ENCODE data around the gene MCM9. TPM values are rescaled to one million over a fixed set of nuclear protein-coding genes. Genes with fewer than 3 reads are reported as not detected.

The MCM9 gene
- total RNA-seq, 4 donors from 2014 or later = 17.3 to 38.8 (median 23.0) TPM

DNA sequence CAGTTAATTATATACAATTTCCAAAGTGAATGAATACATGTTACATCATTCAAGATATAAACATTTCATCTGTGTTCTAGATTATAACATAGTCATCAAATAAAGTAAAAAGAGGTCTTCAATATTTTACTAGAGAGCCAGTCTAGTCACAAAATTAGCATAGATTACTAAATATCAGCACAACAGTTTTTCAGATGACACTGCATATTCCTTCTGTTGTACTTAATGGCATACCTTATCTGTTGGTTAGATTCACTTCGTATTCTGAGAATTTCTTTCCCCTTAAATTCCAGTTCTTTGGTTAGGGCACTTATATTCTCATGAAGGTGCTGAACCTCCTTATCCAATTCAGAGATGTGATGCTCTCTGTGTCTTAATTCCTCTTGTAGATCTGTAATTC is 39.8 kb upstream of the MCM9 start:
- TF ChIP-seq, protein P1, sequence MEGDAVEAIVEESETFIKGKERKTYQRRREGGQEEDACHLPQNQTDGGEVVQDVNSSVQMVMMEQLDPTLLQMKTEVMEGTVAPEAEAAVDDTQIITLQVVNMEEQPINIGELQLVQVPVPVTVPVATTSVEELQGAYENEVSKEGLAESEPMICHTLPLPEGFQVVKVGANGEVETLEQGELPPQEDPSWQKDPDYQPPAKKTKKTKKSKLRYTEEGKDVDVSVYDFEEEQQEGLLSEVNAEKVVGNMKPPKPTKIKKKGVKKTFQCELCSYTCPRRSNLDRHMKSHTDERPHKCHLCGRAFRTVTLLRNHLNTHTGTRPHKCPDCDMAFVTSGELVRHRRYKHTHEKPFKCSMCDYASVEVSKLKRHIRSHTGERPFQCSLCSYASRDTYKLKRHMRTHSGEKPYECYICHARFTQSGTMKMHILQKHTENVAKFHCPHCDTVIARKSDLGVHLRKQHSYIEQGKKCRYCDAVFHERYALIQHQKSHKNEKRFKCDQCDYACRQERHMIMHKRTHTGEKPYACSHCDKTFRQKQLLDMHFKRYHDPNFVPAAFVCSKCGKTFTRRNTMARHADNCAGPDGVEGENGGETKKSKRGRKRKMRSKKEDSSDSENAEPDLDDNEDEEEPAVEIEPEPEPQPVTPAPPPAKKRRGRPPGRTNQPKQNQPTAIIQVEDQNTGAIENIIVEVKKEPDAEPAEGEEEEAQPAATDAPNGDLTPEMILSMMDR (IDR thresholded peaks at IDR 0.05) = no peak
- TF ChIP-seq POLR2A (IDR thresholded peaks at IDR 0.05) = no peak
- DNase-seq = no peak

DNA sequence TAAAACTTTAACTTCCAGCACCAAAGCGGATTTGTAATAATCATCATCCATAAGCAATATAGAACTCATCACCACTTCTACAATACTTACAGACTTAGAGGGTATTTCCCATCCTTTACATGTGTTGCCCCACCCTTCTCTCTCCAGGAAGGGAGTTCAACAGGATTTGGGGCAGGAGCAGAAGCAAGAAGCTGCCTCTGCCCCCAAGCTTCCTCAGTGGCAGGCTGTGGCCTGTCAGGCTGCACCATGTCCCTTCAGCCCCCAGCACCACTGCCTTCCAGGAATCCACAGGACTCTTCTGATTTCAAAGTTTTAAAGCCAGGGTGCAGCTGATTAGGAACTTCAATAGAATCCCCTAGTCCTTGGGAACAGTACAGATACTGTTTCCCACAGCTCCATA is 36.7 kb upstream of the MCM9 start:
- Histone ChIP-seq H3K27ac (no peak overlapping the region), H3K4me1 (no peaks in the 10 kb centered on the region), H3K27me3 (no peaks in the 10 kb centered on the region), H3K36me3 (no peaks in the 10 kb centered on the region), H3K9me3 (no peaks in the 10 kb centered on the region), H3K4me3 (no peak overlapping the region)
- DNase-seq = no peak
- TF ChIP-seq, protein P1 (IDR thresholded peaks at IDR 0.05) = no peak
- no peak for TF ChIP-seq POLR2A (IDR thresholded peaks at IDR 0.05)

More for the DNA sequence above, 39.8 kb upstream of the MCM9 start:
- Histone ChIP-seq H3K27ac (no peak overlapping the region), H3K4me1 (no peaks in the 10 kb centered on the region), H3K36me3 (no peaks in the 10 kb centered on the region), H3K9me3 (no peaks in the 10 kb centered on the region), H3K27me3 (no peaks in the 10 kb centered on the region), H3K4me3 (no peak overlapping the region)

DNA sequence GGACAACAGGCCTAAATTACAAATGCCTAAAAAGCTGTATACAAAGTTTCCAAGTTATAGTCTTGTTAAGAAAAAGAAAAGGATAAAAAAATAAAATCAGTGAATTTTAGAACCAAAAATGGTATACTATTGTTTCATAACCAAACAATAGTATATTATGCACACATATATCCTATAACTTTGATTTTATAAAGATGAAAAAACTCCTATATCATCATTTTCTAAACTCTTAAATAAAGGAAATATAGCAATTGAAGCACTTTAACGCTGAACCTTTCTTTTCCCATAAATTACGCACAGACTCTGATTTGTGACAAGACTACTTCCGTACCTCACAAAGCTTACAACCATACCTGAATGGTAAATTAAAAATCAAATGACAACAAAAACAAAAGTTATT is 35.9 kb upstream of the MCM9 start:
- H3K4me1 ChIP-seq = no peaks in the 10 kb centered on the region
- H3K27ac ChIP-seq = no peak overlapping the region
- no peak for DNase-seq
- no peaks in the 10 kb centered on the region for H3K36me3 ChIP-seq
- TF ChIP-seq, protein P1 (IDR thresholded peaks at IDR 0.05) = no peak
- TF ChIP-seq POLR2A (IDR thresholded peaks at IDR 0.05) = no peak
- no peaks in the 10 kb centered on the region for H3K27me3 ChIP-seq
- no peak overlapping the region for H3K4me3 ChIP-seq
- H3K9me3 ChIP-seq = no peaks in the 10 kb centered on the region

DNA sequence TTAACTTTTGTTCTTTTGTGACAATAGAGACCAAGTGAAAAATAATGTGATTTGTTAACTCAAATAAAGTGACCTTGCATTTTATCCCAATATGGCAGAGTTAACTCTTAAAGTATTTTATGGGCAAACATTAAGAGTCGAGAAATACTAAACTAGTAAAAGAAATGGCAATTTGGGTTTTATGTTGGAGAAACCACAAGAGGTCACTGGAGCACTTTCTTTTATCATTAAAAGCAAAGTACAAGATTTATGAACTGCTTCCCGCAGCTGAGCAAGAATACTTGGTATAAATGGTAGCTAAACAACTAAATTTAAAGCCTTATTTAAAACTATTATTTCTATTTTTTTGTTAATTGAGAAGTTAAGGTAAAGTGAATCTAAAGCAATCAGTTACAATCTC is 33.5 kb upstream of the MCM9 start:
- no peaks in the 10 kb centered on the region for H3K27me3 ChIP-seq
- no peaks in the 10 kb centered on the region for H3K36me3 ChIP-seq
- TF ChIP-seq, protein P1 (IDR thresholded peaks at IDR 0.05) = peak in 3 of 6 experiments; percentile 63 to 68 (median 68)
- TF ChIP-seq POLR2A (IDR thresholded peaks at IDR 0.05) = no peak
- H3K4me1 ChIP-seq = no peaks in the 10 kb centered on the region
- H3K27ac ChIP-seq = no peak overlapping the region
- H3K9me3 ChIP-seq = no peaks in the 10 kb centered on the region
- H3K4me3 ChIP-seq = no peak overlapping the region
- no peak for DNase-seq

DNA sequence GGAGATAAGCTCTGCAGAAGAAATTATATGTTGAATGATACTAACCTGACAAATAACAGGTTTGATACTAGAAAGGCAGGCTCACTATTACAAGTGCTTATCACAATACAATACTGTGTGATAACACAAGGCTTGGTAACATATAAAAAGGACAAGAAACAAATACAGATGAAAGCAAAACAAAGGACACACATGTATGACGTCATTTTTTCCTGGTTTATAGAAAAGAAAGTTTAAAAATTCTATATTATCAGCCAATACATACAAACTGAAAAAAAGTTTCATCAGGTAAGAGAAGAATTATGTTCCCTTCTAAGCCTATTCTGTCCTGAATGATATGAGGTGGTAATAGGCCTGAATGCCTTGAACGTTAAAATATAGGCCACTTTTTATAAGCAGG is 32.3 kb upstream of the MCM9 start:
- no peak for DNase-seq
- Histone ChIP-seq H3K36me3 (no peaks in the 10 kb centered on the region), H3K27ac (no peak overlapping the region), H3K9me3 (no peaks in the 10 kb centered on the region), H3K27me3 (no peaks in the 10 kb centered on the region), H3K4me3 (no peak overlapping the region), H3K4me1 (no peaks in the 10 kb centered on the region)
- TF ChIP-seq, protein P1 (IDR thresholded peaks at IDR 0.05) = no peak
- no peak for TF ChIP-seq POLR2A (IDR thresholded peaks at IDR 0.05)

- Histone ChIP-seq H3K4me1 (no peaks in the 10 kb centered on the region), H3K27ac (peak overlapping the region in 2 of 4 donors; percentile 43 to 67), H3K27me3 (no peaks in the 10 kb centered on the region), H3K9me3 (no peaks in the 10 kb centered on the region), H3K4me3 (no peak overlapping the region), H3K36me3 (no peaks in the 10 kb centered on the region)
- TF ChIP-seq, protein P1 (IDR thresholded peaks at IDR 0.05) = no peak
- no peak for TF ChIP-seq POLR2A (IDR thresholded peaks at IDR 0.05)
- DNase-seq = no peak
Observed at GRCh38 chr6:118965843-118966370, 30.9 kb upstream of the MCM9 start.

All from Peyer's patch (tissue), 4 donors.